ENCODE results near the gene SPEN.

- TF ChIP-seq POLR2A (IDR thresholded peaks at IDR 0.05), result no peak
- TF ChIP-seq CTCF (IDR thresholded peaks at IDR 0.05), result no peak
These were observed 34.5 kb downstream of the SPEN start for GRCh38 chr1:15881961-15882360.
